GM23338 (cell line): ENCODE data around the gene MGRN1. TPM values are rescaled to one million over a fixed set of nuclear protein-coding genes. Genes with fewer than 3 reads are reported as not detected.

Source experiments
- ATAC-seq: fragments of 200-7000 bp; cut with Tn5 transposase; 3 replicates; pipeline ENCODE4 v1.9.1; 2020
- DNase-seq: peaks from one replicate; pipeline ENCODE4 v3.0.0-alpha.2; 2015; ENCODE audit warnings: low spot score
- H2AFZ ChIP-seq: fragments of 200-600 bp; sonication (generic); 2 replicates; pipeline ENCODE4 v1.8.0; 2016; ENCODE audit warnings: antibody characterized with exemption, mild to moderate bottlenecking, moderate library complexity
- H3F3A ChIP-seq: fragments of 200-600 bp; sonication (generic); replicated peaks from 2 replicates; pipeline ENCODE4 v1.8.0; 2017; ENCODE audit warnings: antibody characterized with exemption, mixed run types, low read depth
- H3K27ac ChIP-seq: fragments of 200-600 bp; sonication (generic); 2 replicates; pipeline ENCODE4 v1.6.1; 2016; ENCODE audit warnings: low read depth
- H3K27me3 ChIP-seq: fragments of 200-600 bp; sonication (generic); 2 replicates; pipeline ENCODE4 v1.8.0; 2016; ENCODE audit warnings: mild to moderate bottlenecking, mixed run types, moderate library complexity; ENCODE audit not compliant: insufficient read depth
- H3K36me3 ChIP-seq: fragments of 200-600 bp; sonication (generic); 2 replicates; pipeline ENCODE4 v1.8.0; 2016; ENCODE audit warnings: mild to moderate bottlenecking; ENCODE audit not compliant: insufficient read depth
- H3K4me1 ChIP-seq: fragments of 200-600 bp; sonication (generic); 2 replicates; pipeline ENCODE4 v1.8.0; 2016; ENCODE audit warnings: mild to moderate bottlenecking, moderate library complexity; ENCODE audit not compliant: insufficient read depth
- H3K4me2 ChIP-seq: fragments of 200-600 bp; sonication (generic); 2 replicates; pipeline ENCODE4 v1.7.1; 2017; ENCODE audit warnings: mixed run types
- H3K4me3 ChIP-seq: fragments of 200-600 bp; sonication (generic); 2 replicates; pipeline ENCODE4 v1.6.1; 2016; ENCODE audit warnings: mixed run types
- H3K79me2 ChIP-seq: fragments of 200-600 bp; sonication (generic); replicated peaks from 2 replicates; pipeline ENCODE4 v1.8.0; 2017; ENCODE audit warnings: mild to moderate bottlenecking; ENCODE audit not compliant: insufficient read depth
- H3K9me2 ChIP-seq: fragments of 200-600 bp; sonication (generic); 2 replicates; pipeline ENCODE4 v1.8.0; 2017; ENCODE audit not compliant: insufficient read depth
- H4K20me1 ChIP-seq: fragments of 200-600 bp; sonication (generic); replicated peaks from 2 replicates; pipeline ENCODE4 v1.8.0; 2017; ENCODE audit warnings: mild to moderate bottlenecking; ENCODE audit not compliant: insufficient read depth
- H3K27ac Mint-ChIP-seq: 2 replicates; pipeline ENCODE4 v1.8.0; 2020; ENCODE audit warnings: inconsistent platforms, mild to moderate bottlenecking, moderate library complexity, mixed read lengths
- H3K27me3 Mint-ChIP-seq: 3 replicates; pipeline ENCODE4 v1.8.0; 2022; ENCODE audit warnings: low read depth, mild to moderate bottlenecking, moderate library complexity, mixed read lengths, inconsistent platforms; ENCODE audit not compliant: insufficient read depth, poor library complexity
- H3K36me3 Mint-ChIP-seq: 3 replicates; pipeline ENCODE4 v1.8.0; 2021; ENCODE audit warnings: low read depth, mild to moderate bottlenecking, inconsistent platforms, moderate library complexity, mixed read lengths
- H3K4me1 Mint-ChIP-seq: 3 replicates; pipeline ENCODE4 v1.8.0; 2020; ENCODE audit warnings: mild to moderate bottlenecking, inconsistent platforms, mixed read lengths
- H3K4me3 Mint-ChIP-seq: 3 replicates; pipeline ENCODE4 v1.8.0; 2021; ENCODE audit warnings: moderate library complexity, mild to moderate bottlenecking, inconsistent platforms, mixed read lengths
- H3K9me3 Mint-ChIP-seq: 3 replicates; pipeline ENCODE4 v1.8.0; 2020; ENCODE audit warnings: moderate library complexity, mild to moderate bottlenecking, inconsistent platforms, mixed read lengths
- CREB1 ChIP-seq: fragments of 250-450 bp; sonication (Bioruptor Pico); IDR thresholded peaks from 2 replicates; pipeline ENCODE4 v1.5.0; 2020; ENCODE audit warnings: low read depth, mild to moderate bottlenecking, moderate library complexity
- CTCF ChIP-seq, 2 experiments: fragments of 200-600 bp in 1 of 2; sonication (generic) in 1 of 2; conservative IDR thresholded peaks; 2 replicates each; pipeline versions ENCODE4 v1.5.1 to v1.6.1; 2016 to 2017; ENCODE audit warnings: antibody characterized with exemption in 2 of 2, low read depth in 2 of 2, mild to moderate bottlenecking in 2 of 2, moderate library complexity in 1 of 2
- ETS1 ChIP-seq: IDR thresholded peaks from 2 replicates; pipeline ENCODE4 v1.6.1; 2016; ENCODE audit warnings: antibody characterized with exemption
- EZH2 ChIP-seq: fragments of 200-600 bp; sonication (generic); IDR thresholded peaks from one replicate; pipeline ENCODE4 v1.8.0; 2017; ENCODE audit warnings: antibody characterized with exemption, mild to moderate bottlenecking, low read depth; ENCODE audit not compliant: unreplicated experiment
- EZH2phosphoT487 ChIP-seq: fragments of 200-600 bp; sonication (generic); IDR thresholded peaks from one replicate; pipeline ENCODE4 v1.8.1; 2018; ENCODE audit warnings: antibody characterized with exemption; ENCODE audit not compliant: unreplicated experiment
- JUNB ChIP-seq: IDR thresholded peaks from one replicate; pipeline ENCODE4 v1.6.1; 2016; ENCODE audit warnings: antibody characterized with exemption; ENCODE audit not compliant: unreplicated experiment
- NANOG ChIP-seq: IDR thresholded peaks from 2 replicates; pipeline ENCODE4 v1.6.1; 2016; ENCODE audit warnings: antibody characterized with exemption, borderline replicate concordance
- POLR2AphosphoS5 ChIP-seq: IDR thresholded peaks from 2 replicates; pipeline ENCODE4 v1.6.1; 2016; ENCODE audit warnings: antibody characterized with exemption, low read depth
- REST ChIP-seq: IDR thresholded peaks from one replicate; pipeline ENCODE4 v1.6.1; 2018; ENCODE audit warnings: antibody characterized with exemption; ENCODE audit not compliant: unreplicated experiment
- STAT1 ChIP-seq: IDR thresholded peaks from one replicate; pipeline ENCODE4 v1.6.1; 2016; ENCODE audit warnings: antibody characterized with exemption; ENCODE audit not compliant: unreplicated experiment
- ZNF114 ChIP-seq: fragments of 250-450 bp; sonication (Bioruptor Pico); IDR thresholded peaks from 2 replicates; pipeline ENCODE4 v1.5.0; 2020; ENCODE audit warnings: mild to moderate bottlenecking, moderate library complexity
- ZNF331 ChIP-seq: fragments of 250-450 bp; sonication (Bioruptor Pico); IDR thresholded peaks from 2 replicates; pipeline ENCODE4 v1.5.0; 2020; ENCODE audit warnings: low read depth, mild to moderate bottlenecking, moderate library complexity
- polyA plus RNA-seq: library from polyadenylated mRNA; unstranded; fragments of >200 nt; fragmentation: Nextera tagmentation; extraction: Ambion mirVana; gene quantifications from 2 replicates; pipeline ENCODE4 v1.2.1, GENCODE V29; 2016
- total RNA-seq: library from RNA; depleted of rRNA; stranded (reverse); fragments of >200 nt; shearing (Covaris generic); gene quantifications from 2 replicates; pipeline ENCODE4 v1.2.3, GENCODE V29; 2014

The MGRN1 gene
- total and polyA plus RNA-seq, 2 experiments from 2014 or later, result 13.1 to 71.8 TPM

GRCh38 chr16:4624827-4625559 is 367 bp downstream of the MGRN1 start:
- Histone ChIP-seq H3K27ac (peak overlapping the region; percentile 80; the same call in 1 of the 2 replicates), H3K4me2 (peak overlapping the region; percentile 98), H3K4me1 (0 out of 2 replicates have a peak, but pooled peaks cover 7% of the 10 kb centered on the region), H3K27me3 (no peaks in the 10 kb centered on the region), H3K4me3 (peak overlapping the region; percentile 95), H3K9me2 (no peaks in the 10 kb centered on the region), H2AFZ (peak overlapping the region; percentile 63; the same call in 1 of the 2 replicates), H3K79me2 (peaks cover 48% of the 10 kb centered on the region), H3K36me3 (peaks cover 4% of the 10 kb centered on the region; the same call in 1 of the 2 replicates), H3F3A (peaks cover 16% of the 10 kb centered on the region; the same call in 1 of the 2 replicates), H4K20me1 (peaks cover 10% of the 10 kb centered on the region)
- Mint-ChIP-seq H3K27ac (peak overlapping the region; percentile 94), H3K27me3 (peaks cover 21% of the 10 kb centered on the region), H3K36me3 (0 out of 3 replicates have a peak, but pooled peaks cover 5% of the 10 kb centered on the region), H3K4me1 (peaks cover 20% of the 10 kb centered on the region; the same call in 2 of the 3 replicates), H3K9me3 (no peaks in the 10 kb centered on the region), H3K4me3 (peak overlapping the region; percentile 99)
- TF ChIP-seq POLR2AphosphoS5, result peak; percentile 65
- no peak for TF ChIP-seq ZNF114 (CRISPR knock-in tag)
- peak; percentile 86 for DNase-seq
- peak; percentile 64 for ATAC-seq

- Mint-ChIP-seq H3K9me3 (no peaks in the 10 kb centered on the region), H3K36me3 (0 out of 3 replicates have a peak, but pooled peaks cover 5% of the 10 kb centered on the region), H3K4me3 (peak overlapping the region; percentile 99), H3K4me1 (peaks cover 20% of the 10 kb centered on the region; the same call in 2 of the 3 replicates), H3K27me3 (peaks cover 20% of the 10 kb centered on the region), H3K27ac (peak overlapping the region; percentile 94)
- no peaks in the 10 kb centered on the region for H3K9me2 ChIP-seq
- H3K4me3 ChIP-seq, result peak overlapping the region; percentile 95
- H3F3A ChIP-seq, result peaks cover 16% of the 10 kb centered on the region; the same call in 1 of the 2 replicates
- DNase-seq (no peak), ATAC-seq (no peak)
- peaks cover 4% of the 10 kb centered on the region; the same call in 1 of the 2 replicates for H3K36me3 ChIP-seq
- H4K20me1 ChIP-seq, result peaks cover 10% of the 10 kb centered on the region
- H3K27me3 ChIP-seq, result no peaks in the 10 kb centered on the region
- peak overlapping the region; percentile 98 for H3K4me2 ChIP-seq
- peaks cover 55% of the 10 kb centered on the region for H3K79me2 ChIP-seq
- 0 out of 2 replicates have a peak, but pooled peaks cover 7% of the 10 kb centered on the region for H3K4me1 ChIP-seq
- peak overlapping the region; percentile 80; the same call in 1 of the 2 replicates for H3K27ac ChIP-seq
- H2AFZ ChIP-seq, result peak overlapping the region; percentile 63; the same call in 1 of the 2 replicates
- TF ChIP-seq POLR2AphosphoS5 (no peak), CREB1 (no peak), NANOG (no peak), ETS1 (no peak), EZH2 (no peak), STAT1 (no peak), EZH2phosphoT487 (no peak), ZNF114 (CRISPR knock-in tag) (no peak), REST (no peak), JUNB (no peak), CTCF (conservative IDR thresholded peaks at IDR 0.05; ENCODE audit: low read depth in 2 of 2) (no peak), ZNF331 (CRISPR knock-in tag) (no peak)
Measured at GRCh38 chr16:4625560-4626159, 1.0 kb downstream of the MGRN1 start.
